MM.1S (cell line): ENCODE measurements around the gene SEC23A.
"Not testable (repeated sequence)": the region's sequence is repeated elsewhere in the genome, so short reads cannot be mapped to it uniquely, and the experiment has no call there.

Experiments used
- DNase-seq: peaks from one replicate; pipeline ENCODE4 v3.0.0-alpha.2; 2015
- H2AFZ ChIP-seq: fragments of 300-600 bp; sonication (generic); 2 replicates; pipeline ENCODE4 v1.6.0; 2016; ENCODE audit warnings: antibody characterized with exemption, low read length
- H3F3A ChIP-seq: fragments of 300-600 bp; sonication (generic); 2 replicates; pipeline ENCODE4 v1.6.1; 2016; ENCODE audit warnings: mild to moderate bottlenecking, antibody characterized with exemption, low read length, moderate library complexity, mixed read lengths; ENCODE audit not compliant: insufficient read depth
- H3K27ac ChIP-seq: fragments of 300-600 bp; sonication (generic); 2 replicates; pipeline ENCODE4 v1.5.1; 2016; ENCODE audit warnings: mild to moderate bottlenecking, low read length
- H3K27me3 ChIP-seq: fragments of 300-600 bp; sonication (generic); replicated peaks from 2 replicates; pipeline ENCODE4 v1.6.0; 2016; ENCODE audit warnings: low read length; ENCODE audit not compliant: insufficient read depth
- H3K36me3 ChIP-seq: fragments of 300-600 bp; sonication (generic); replicated peaks from 2 replicates; pipeline ENCODE4 v1.6.1; 2016; ENCODE audit warnings: mild to moderate bottlenecking, low read length, mixed read lengths; ENCODE audit not compliant: insufficient read depth
- H3K4me1 ChIP-seq: fragments of 300-600 bp; sonication (generic); 2 replicates; pipeline ENCODE4 v1.6.1; 2016; ENCODE audit warnings: low read length, mixed read lengths
- H3K4me2 ChIP-seq: fragments of 300-600 bp; sonication (generic); 2 replicates; pipeline ENCODE4 v1.6.0; 2016; ENCODE audit warnings: low read depth, low read length
- H3K4me3 ChIP-seq: fragments of 300-600 bp; sonication (generic); 2 replicates; pipeline ENCODE4 v1.5.1; 2016; ENCODE audit warnings: low read length, mixed read lengths
- H3K79me2 ChIP-seq: fragments of 300-600 bp; sonication (generic); 2 replicates; pipeline ENCODE4 v1.6.1; 2016; ENCODE audit warnings: mixed run types, low read length, mixed read lengths
- H3K9ac ChIP-seq: fragments of 300-600 bp; sonication (generic); 2 replicates; pipeline ENCODE4 v1.6.1; 2016; ENCODE audit warnings: low read length, mixed read lengths
- H3K9me2 ChIP-seq: fragments of 300-600 bp; sonication (generic); replicated peaks from 2 replicates; pipeline ENCODE4 v1.6.1; 2016; ENCODE audit warnings: mild to moderate bottlenecking, low read length, mixed read lengths; ENCODE audit not compliant: insufficient read depth
- H3K9me3 ChIP-seq: fragments of 300-600 bp; sonication (generic); replicated peaks from 2 replicates; pipeline ENCODE4 v1.6.1; 2016; ENCODE audit warnings: mild to moderate bottlenecking, low read length, mixed read lengths; ENCODE audit not compliant: insufficient read depth
- H4K20me1 ChIP-seq: fragments of 300-600 bp; sonication (generic); 2 replicates; pipeline ENCODE4 v1.6.1; 2016; ENCODE audit warnings: mild to moderate bottlenecking, low read length, moderate library complexity, mixed read lengths; ENCODE audit not compliant: insufficient read depth
- EZH2 ChIP-seq: fragments of 300-600 bp; sonication (generic); optimal IDR thresholded peaks from 2 replicates; pipeline ENCODE3; 2017; ENCODE audit warnings: low read depth, mild to moderate bottlenecking, antibody characterized with exemption, low read length, mixed read lengths
- EZH2phosphoT487 ChIP-seq: fragments of 300-600 bp; sonication (generic); IDR thresholded peaks from 2 replicates; pipeline ENCODE4 v1.6.1; 2018; ENCODE audit warnings: antibody characterized with exemption, low read length
- TF ChIP-seq, protein P1 (sequence below): fragments of 300-600 bp; sonication (generic); IDR thresholded peaks from 2 replicates; pipeline ENCODE4 v1.5.1; 2016; ENCODE audit warnings: antibody characterized with exemption, low read length, mixed read lengths

Gene SEC23A

DNA sequence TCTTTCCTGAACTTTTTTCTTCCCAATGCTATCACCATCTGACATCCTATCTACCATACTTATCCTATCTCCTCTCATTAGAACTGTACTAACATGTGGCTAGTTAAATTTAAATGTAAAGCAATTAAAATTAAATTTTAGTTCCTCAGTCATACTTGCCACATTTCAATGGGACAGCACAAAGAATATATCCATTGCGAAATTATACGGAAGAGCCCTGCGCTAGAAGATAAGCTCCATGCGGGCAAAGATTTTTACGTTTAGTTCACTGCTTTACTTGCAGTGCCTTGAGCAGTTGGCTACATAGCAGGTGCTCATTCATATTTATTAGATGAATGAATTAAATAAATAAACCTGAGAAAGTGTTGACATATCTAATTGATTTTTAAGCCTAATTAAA is 33.1 kb downstream of the SEC23A start:
- no peaks in the 10 kb centered on the region for H3K9me2 ChIP-seq
- no peak overlapping the region for H2AFZ ChIP-seq
- no peaks in the 10 kb centered on the region for H4K20me1 ChIP-seq
- no peak overlapping the region for H3K27ac ChIP-seq
- no peak overlapping the region for H3K9ac ChIP-seq
- no peaks in the 10 kb centered on the region for H3K4me1 ChIP-seq
- no peaks in the 10 kb centered on the region for H3K79me2 ChIP-seq
- no peak overlapping the region for H3K4me3 ChIP-seq
- no peak for DNase-seq
- no peaks in the 10 kb centered on the region for H3K27me3 ChIP-seq
- no peaks in the 10 kb centered on the region for H3K9me3 ChIP-seq
- no peaks in the 10 kb centered on the region for H3K36me3 ChIP-seq
- no peak overlapping the region for H3K4me2 ChIP-seq
- TF ChIP-seq EZH2phosphoT487, result no peak
- no peak for TF ChIP-seq EZH2
- no peaks in the 10 kb centered on the region for H3F3A ChIP-seq

DNA sequence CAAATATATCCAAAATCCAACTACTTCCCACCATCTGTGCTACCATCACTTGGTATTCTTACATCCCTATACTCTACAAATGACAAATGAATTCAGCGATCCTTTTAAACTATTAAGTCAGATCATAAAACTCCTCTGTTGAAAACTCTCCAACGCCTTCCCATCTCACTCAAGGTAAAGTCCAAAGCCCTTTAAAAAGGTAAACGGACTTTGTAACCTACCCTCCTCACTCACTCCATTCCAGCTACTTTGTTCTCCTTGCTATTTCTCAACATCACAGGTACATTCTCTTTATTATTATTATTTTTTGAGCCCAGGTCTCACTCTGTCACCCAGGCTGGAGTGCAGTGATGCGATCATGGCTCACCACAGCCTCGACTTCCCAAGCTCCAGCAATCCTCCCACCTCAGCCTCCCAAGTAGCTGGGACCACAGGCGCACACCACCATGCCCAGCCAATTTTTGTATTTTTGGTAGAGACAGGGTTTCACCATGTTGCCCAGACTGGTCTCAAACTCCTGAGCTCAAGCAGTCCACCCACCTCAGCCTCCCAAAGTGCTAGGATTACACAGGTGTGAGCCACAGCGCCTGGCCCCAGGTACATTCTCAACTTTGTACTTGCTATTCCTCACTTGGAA is 33.7 kb downstream of the SEC23A start:
- not testable (repeated sequence) for H4K20me1 ChIP-seq, H3K79me2 ChIP-seq, H3K9me3 ChIP-seq, H3K4me2 ChIP-seq, H3K9me2 ChIP-seq, H3K36me3 ChIP-seq, H3K9ac ChIP-seq, H3K4me3 ChIP-seq, H3F3A ChIP-seq, H3K4me1 ChIP-seq, H2AFZ ChIP-seq, DNase-seq, H3K27me3 ChIP-seq, H3K27ac ChIP-seq

DNA sequence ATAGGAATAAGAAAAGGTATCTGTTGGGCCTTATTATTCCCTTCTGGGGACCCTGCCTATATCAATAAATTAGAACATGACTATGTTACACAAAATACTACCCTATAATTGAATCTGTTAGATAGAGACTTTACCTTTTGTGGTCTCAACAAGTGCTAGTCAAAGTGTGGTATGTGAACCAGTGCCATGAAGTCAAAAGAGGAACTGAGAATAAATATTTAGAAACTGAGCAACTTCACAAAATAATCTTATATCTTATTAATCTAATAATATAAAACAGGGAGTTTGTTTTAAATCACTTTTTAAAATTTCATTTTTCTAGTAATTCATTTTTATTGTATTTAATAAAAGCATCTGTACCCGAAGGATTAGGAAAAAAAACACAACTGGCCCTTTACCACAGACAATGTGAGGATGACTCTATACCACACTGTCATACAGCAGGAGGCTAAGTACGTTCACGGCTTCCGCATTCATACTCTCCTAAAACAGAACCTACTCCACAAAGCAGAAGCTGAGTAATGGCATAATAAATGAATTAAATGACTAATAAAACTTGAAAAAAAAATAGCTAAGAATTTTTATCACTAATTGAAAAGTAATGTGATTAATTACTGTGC is 42.1 kb downstream of the SEC23A start:
- Histone ChIP-seq H3K4me2 (no peak overlapping the region), H3K79me2 (no peaks in the 10 kb centered on the region), H3K4me1 (0 out of 2 replicates have a peak, but pooled peaks cover 4% of the 10 kb centered on the region), H3F3A (no peaks in the 10 kb centered on the region), H2AFZ (no peak overlapping the region), H3K27ac (no peak overlapping the region), H3K4me3 (no peak overlapping the region), H3K9ac (no peak overlapping the region), H3K9me2 (no peaks in the 10 kb centered on the region), H3K27me3 (no peaks in the 10 kb centered on the region), H4K20me1 (no peaks in the 10 kb centered on the region), H3K9me3 (no peaks in the 10 kb centered on the region), H3K36me3 (no peaks in the 10 kb centered on the region; the same call in 1 of the 2 replicates)
- TF ChIP-seq EZH2phosphoT487 (no peak), EZH2 (no peak)
- TF ChIP-seq, protein P1, sequence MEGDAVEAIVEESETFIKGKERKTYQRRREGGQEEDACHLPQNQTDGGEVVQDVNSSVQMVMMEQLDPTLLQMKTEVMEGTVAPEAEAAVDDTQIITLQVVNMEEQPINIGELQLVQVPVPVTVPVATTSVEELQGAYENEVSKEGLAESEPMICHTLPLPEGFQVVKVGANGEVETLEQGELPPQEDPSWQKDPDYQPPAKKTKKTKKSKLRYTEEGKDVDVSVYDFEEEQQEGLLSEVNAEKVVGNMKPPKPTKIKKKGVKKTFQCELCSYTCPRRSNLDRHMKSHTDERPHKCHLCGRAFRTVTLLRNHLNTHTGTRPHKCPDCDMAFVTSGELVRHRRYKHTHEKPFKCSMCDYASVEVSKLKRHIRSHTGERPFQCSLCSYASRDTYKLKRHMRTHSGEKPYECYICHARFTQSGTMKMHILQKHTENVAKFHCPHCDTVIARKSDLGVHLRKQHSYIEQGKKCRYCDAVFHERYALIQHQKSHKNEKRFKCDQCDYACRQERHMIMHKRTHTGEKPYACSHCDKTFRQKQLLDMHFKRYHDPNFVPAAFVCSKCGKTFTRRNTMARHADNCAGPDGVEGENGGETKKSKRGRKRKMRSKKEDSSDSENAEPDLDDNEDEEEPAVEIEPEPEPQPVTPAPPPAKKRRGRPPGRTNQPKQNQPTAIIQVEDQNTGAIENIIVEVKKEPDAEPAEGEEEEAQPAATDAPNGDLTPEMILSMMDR, result no peak
- peak; percentile 7 for DNase-seq

DNA sequence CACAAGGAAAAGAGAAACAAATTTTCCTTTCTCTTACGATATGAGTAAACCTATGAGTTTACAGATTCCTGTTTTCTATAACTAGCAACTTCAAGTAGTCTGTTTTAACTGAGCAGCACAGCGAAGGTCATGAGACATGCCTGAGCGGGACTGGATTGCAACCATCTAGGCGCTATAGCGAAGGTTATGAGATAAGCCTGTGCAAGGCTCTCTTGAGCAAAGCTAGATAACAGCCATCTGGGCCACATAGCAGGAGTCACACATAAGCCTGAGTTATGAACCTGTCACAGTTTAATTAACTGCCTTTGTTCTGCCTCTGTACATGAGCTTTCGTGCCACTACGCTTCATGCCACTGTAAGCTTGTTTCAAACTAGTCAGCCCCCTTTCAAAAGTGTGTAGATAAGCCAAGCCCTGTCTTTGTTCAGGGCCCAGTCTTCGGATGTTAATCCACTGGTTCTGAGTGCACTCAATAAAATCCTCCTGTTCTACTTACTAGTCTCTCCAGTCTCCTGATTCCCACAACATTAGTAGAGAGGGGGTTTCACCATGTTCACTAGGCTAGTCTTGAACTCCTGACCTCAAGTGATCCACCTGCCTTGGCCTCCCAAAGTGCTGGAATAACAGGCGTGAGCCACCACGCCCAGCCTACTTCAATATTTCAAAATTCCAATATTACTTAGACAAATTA is 47.1 kb downstream of the SEC23A start:
- DNase-seq, result no peak
- TF ChIP-seq EZH2phosphoT487 (no peak), EZH2 (no peak)
- TF ChIP-seq, protein P1, result no peak
- Histone ChIP-seq H2AFZ (no peak overlapping the region), H3K9ac (no peak overlapping the region), H3K4me3 (no peak overlapping the region), H3K27ac (no peak overlapping the region), H4K20me1 (no peaks in the 10 kb centered on the region), H3K27me3 (no peaks in the 10 kb centered on the region), H3K9me2 (no peaks in the 10 kb centered on the region), H3K36me3 (no peaks in the 10 kb centered on the region), H3K4me1 (0 out of 2 replicates have a peak, but pooled peaks cover 4% of the 10 kb centered on the region), H3K9me3 (no peaks in the 10 kb centered on the region), H3K79me2 (no peaks in the 10 kb centered on the region), H3F3A (no peaks in the 10 kb centered on the region), H3K4me2 (no peak overlapping the region)

GRCh38 chr14:39052869-39053454 is 50.1 kb downstream of the SEC23A start:
- not testable (repeated sequence) for H3K79me2 ChIP-seq, DNase-seq, H3K4me2 ChIP-seq, H3K9me2 ChIP-seq, H3K27ac ChIP-seq, H3F3A ChIP-seq, H3K27me3 ChIP-seq, H3K9me3 ChIP-seq, H3K4me1 ChIP-seq, H4K20me1 ChIP-seq, H3K36me3 ChIP-seq, H2AFZ ChIP-seq, H3K9ac ChIP-seq, H3K4me3 ChIP-seq
